Frontal cortex (tissue), 4 donors: ENCODE data around the gene RPSA. TPM values are rescaled to one million over a fixed set of nuclear protein-coding genes. Genes with fewer than 3 reads are reported as not detected.
"Not testable (repeated sequence)": the region's sequence is repeated elsewhere in the genome, so short reads cannot be mapped to it uniquely, and the experiment has no call there.

Experiments
- DNase-seq, 2 donors: peaks; one replicate each; pipeline ENCODE4 v3.0.0; 2012; ENCODE audit warnings: low spot score in 2 of 2
- FAIRE-seq: peaks from 2 replicates; lab custom pipeline; 2012; peaks lifted over from hg19 to GRCh38; lab: Jason Lieb, UNC
- small RNA-seq: library from RNA; depleted of rRNA; stranded (forward); fragments of <200 nt; gene quantifications from one replicate; pipeline ENCODE3, GENCODE V24; 2014
- total RNA-seq: library from RNA; depleted of rRNA; stranded (reverse); fragments of >200 nt; gene quantifications from one replicate; pipeline ENCODE4 v1.2.3, GENCODE V29; 2014
- donor health status: control.
- donor health status: control.
- donor health status: control.

RPSA gene
- total RNA-seq, 1 donor from 2014 or later, result 1,502 TPM

DNA sequence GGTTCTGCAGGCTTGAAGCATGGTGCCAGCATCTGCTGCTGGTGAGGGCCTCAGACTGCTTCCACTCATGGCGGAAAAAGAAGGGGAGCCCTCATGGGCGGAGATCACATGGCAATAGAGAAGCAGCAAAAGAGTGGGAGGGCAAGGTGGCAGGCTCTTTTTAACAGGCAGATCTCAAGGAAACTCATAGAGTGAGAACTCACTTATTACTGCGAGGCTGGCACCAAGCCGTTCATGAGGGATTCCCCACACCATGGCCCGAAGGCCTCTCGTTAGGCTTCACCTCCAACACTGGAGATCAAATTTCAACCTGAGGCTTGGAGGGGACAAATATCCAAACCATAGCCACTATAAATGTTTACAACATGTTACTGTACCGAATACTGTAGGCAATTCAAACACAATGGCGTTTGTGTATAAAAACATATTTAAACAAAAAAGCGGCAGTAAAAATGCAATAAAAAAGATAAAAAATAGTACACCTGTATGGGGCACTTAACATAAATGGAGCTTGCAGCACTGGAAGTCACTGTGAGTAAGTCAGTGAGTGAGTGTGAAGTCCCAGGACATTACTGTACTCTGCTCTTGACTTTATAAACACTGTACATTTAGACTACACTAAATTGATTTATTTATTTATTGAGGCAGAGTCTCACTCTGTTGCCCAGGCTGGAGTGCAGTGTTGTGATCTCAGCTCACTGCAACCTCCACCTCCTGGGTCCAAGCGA, 42.1 kb downstream of the RPSA start:
- DNase-seq, result no peak
- no peak for FAIRE-seq

DNA sequence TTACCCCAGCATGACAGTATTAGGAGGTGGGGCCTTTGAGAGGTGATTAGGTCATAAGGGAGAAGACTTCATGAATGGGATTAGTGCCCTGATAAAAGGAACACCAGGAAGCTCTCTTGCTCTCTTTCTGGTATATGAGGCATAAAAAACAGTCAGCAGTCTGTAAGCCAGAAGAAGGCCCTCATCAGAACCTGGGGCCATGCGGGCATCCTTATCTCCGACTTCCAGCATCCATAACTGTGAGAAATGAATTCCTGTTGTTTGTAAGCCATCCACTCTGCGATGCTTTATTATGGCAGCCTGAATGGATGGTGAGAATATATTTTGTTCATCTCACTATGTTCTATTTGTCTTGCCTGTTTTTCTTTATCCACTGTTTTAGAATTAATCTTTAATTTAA, 43.3 kb downstream of the RPSA start:
- DNase-seq (no peak), FAIRE-seq (no peak)

DNA sequence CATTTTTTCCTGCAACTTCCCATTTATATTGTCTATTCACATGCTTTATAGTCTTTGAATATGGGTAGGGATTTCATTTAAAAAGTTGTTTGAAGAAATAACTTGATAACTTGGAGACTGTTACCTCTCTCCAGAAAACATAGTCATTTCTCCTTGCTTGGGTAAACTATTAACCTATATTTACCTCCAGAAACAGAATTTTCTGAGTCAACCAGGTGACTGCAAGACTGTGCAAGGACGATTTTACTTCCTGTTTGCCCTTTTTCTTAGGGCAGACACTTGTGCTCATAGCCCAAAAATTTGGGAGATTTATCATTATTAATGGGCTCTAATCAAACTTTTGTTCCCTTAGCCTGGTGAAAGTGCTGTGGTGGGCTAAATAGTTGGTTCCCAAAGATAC, 46.6 kb downstream of the RPSA start:
- FAIRE-seq (no peak), DNase-seq (no peak)

DNA sequence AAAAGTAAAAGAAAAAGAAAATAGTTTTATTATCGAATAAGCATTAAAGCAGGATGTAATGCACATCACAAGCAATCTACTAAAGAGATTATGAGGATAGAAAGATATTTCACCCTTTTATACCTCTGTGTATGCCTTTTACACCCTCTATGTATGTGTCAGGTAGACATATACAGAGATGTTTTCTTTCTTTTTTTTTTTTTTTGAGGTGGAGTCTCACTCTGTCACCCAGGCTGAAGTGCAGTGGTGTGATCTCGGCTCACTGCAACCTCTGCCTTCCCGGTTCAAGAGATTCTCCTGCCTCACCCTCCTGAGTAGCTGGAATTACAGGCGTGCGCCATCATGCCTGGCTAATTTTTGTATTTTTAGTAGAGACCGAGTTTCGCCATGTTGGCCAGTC, 47.4 kb downstream of the RPSA start:
- FAIRE-seq, DNase-seq: not testable (repeated sequence)

DNA sequence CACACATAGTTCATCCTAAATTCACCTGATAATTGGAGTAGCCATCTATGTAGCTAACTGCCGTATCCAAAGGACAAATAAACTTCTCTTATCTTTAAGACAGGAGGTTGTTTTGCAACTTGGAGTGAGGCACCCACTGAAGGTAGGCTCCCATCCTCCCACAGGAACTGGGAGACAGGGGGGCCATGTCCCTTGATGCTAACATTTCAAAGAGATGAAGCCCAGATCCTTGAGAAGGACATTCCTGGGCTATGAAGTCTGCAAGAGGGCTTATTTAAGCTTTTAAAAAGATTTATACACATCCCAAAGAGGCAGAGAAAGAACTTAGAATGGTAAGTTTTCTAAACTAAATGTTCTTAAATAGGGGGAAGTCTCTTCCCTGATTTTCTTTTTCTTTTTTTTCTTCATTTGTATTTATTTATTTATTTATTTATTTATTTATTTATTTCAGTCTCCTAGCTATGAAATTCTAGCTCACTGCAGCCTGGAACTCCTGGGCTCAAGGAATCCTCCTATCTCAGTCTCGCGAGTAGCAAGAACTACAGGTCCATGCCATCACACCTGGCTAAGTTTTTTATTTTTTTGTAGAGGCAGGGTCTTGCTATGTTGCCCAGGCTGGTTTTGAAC, 48.2 kb downstream of the RPSA start:
- FAIRE-seq (no peak), DNase-seq (no peak)

DNA sequence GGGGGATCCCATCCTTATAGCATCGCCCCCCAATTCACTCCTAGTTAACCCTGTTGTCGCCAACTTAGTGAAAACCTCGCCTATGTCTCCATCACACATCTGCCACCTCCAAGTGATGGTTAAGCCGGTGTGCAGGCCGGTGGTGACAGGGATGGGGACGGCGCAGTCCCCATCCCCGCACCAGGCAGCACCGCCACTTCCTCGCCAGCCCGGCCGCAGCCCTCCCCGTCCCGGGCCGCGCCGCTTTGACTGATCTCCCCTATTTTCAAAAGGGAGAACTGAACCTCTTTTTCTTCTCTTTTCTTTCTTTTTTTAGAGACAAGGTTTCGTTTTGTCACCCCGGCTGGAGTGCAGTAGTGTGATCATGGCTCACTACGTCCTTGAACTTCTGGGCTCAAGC, 49.6 kb downstream of the RPSA start:
- FAIRE-seq, result no peak
- DNase-seq, result no peak

DNA sequence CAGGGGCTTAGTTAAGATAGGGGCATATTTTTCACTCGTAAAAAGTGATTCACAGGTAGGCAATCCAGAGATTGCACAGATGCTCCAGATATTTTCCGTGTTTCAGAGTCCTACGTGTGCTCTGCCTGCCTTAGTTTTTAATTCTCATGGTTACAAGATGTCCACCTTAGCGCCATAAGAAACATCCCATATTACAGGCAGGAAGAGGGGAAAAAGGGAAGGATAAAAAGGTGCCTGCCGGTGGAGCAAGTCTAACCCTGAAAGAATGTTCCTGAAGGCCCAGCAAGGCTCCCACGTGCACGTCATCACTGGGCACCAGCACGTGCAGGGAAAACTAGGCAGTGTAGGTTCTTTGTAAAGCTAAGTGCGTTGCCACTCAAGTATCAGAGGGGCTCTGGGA, 50.8 kb downstream of the RPSA start:
- FAIRE-seq, result no peak
- DNase-seq, result no peak

DNA sequence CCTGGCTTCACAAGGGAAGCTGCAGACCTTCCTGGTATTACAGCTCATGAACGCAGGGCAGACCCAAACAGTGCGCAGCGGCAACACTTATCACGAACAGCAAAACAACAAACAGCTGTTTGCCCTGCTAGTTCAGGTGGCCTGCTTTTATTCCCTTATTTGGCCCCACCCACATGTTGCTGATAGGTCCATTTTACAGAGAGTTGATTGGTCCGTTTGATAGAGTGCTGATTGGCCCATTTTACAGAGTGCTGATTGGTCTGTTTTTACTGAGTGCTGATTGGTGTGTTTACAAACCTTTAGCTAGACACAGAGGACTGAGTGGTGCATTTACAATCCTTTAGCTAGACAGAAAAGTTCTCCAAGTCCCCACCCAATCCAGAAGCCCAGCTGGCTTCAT, 52.1 kb downstream of the RPSA start:
- not testable (repeated sequence) for FAIRE-seq, DNase-seq

DNA sequence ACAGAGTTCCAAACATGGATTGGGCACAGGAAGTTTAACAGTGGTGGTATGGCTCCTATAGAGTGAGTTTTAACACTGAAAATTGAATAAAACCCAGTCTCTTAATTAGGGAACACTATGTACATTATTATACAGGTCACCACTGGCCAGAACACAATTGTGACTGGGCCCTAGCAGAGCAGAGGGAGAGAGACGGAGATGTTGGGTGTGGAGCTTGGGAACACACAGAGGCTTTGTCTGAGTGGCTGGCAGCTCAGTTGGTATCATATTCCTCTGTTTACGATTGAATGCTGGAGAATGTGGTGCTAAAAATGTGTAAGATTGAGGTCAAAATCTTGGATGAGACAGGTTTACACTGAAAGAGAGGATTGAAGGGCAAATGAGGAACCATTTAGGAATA, 54.2 kb downstream of the RPSA start:
- no peak for FAIRE-seq
- peak; percentile 20 to 56 for DNase-seq

Small RNA genes lying within 50 kb of the gene (small RNA-seq; reads per million reads assigned to genes)
- gene SNORA6 (not detected), gene SNORA62 (not detected)

Other genes starting within 250 kb of the RPSA start
- not detected for gene XIRP1, start 214.1 kb upstream of the RPSA start, total RNA-seq
- gene CX3CR1, start 126.7 kb upstream of the RPSA start, total RNA-seq, result 7.3 TPM
- not detected for gene CCR8, start 77.0 kb upstream of the RPSA start, total RNA-seq
- 14.3 TPM for gene SLC25A38, start 23.4 kb upstream of the RPSA start, total RNA-seq
- 0.41 TPM for gene MOBP, start 61.0 kb downstream of the RPSA start, total RNA-seq